IMR-90 (cell line): ENCODE measurements around the gene TTC39A. TPM values are rescaled to one million over a fixed set of nuclear protein-coding genes. Genes with fewer than 3 reads are reported as not detected.
A peak's percentile ranks its signal among the peaks of the same experiment; 100 is the strongest.

Source experiments
- ATAC-seq: fragments of 200-7000 bp; cut with Tn5 transposase; 2 replicates; pipeline ENCODE4 v1.9.1; 2020; ENCODE audit warnings: low read depth, mild to moderate bottlenecking, moderate library complexity
- BruUV-seq: library from RNA; stranded (reverse); fragments of 400-500 nt; replicated peaks from 2 replicates; lab custom pipeline; 2021; lab: Mats Ljungman, UMichigan
- CTCF ChIA-PET: fragments of 300-600 bp; formaldehyde crosslinking; extraction: SDS; loops from one replicate; lab custom pipeline; 2021; ENCODE audit warnings: antibody characterized with exemption; lab: Yijun Ruan, JAX
- POLR2A ChIA-PET: fragments of 300-600 bp; sonication (Branson Sonifier 250); formaldehyde crosslinking; loops from one replicate; lab custom pipeline; 2022; ENCODE audit warnings: antibody characterized with exemption; ENCODE audit not compliant: unreplicated experiment; lab: Charles Lee
- DNase-seq: peaks from one replicate; pipeline ENCODE4 v3.0.0; 2013
- H2AFZ ChIP-seq: replicated peaks from 2 replicates; pipeline ENCODE3; 2013; ENCODE audit warnings: low read length, mild to moderate bottlenecking; ENCODE audit not compliant: poor library complexity
- H2AK5ac ChIP-seq: 2 replicates; pipeline ENCODE4 v1.6.1; 2013; ENCODE audit warnings: low read depth, low read length, inconsistent platforms
- H2AK9ac ChIP-seq: replicated peaks from 2 replicates; pipeline ENCODE3; 2013; ENCODE audit warnings: mild to moderate bottlenecking, low read depth, low read length, moderate library complexity; ENCODE audit not compliant: poor library complexity
- H2BK120ac ChIP-seq: 2 replicates; pipeline ENCODE4 v1.6.1; 2013; ENCODE audit warnings: low read depth, low read length, inconsistent platforms
- H2BK15ac ChIP-seq: 3 replicates; pipeline ENCODE4 v1.6.1; 2013; ENCODE audit warnings: low read depth, low read length, inconsistent platforms
- H2BK20ac ChIP-seq: 2 replicates; pipeline ENCODE4 v1.6.1; 2013; ENCODE audit warnings: low read depth, mild to moderate bottlenecking, inconsistent platforms, low read length, moderate library complexity
- H2BK5ac ChIP-seq: 2 replicates; pipeline ENCODE4 v1.6.1; 2013; ENCODE audit warnings: mild to moderate bottlenecking, low read depth, low read length, inconsistent platforms; ENCODE audit not compliant: poor library complexity, severe bottlenecking
- H3K14ac ChIP-seq: replicated peaks from 2 replicates; pipeline ENCODE4 v1.6.1; 2013; ENCODE audit warnings: low read depth, low read length, inconsistent platforms
- H3K18ac ChIP-seq: 2 replicates; pipeline ENCODE4 v1.6.1; 2013; ENCODE audit warnings: low read depth, low read length, control low read depth
- H3K23ac ChIP-seq: 2 replicates; pipeline ENCODE4 v1.6.1; 2013; ENCODE audit warnings: low read depth, low read length, inconsistent platforms
- H3K27ac ChIP-seq: 2 replicates; pipeline ENCODE4 v1.5.1; 2013; ENCODE audit warnings: mild to moderate bottlenecking, control low read depth, low read length; ENCODE audit not compliant: insufficient read depth
- H3K27me3 ChIP-seq: 2 replicates; pipeline ENCODE4 v1.6.1; 2013; ENCODE audit warnings: low read length; ENCODE audit not compliant: control insufficient read depth, insufficient read depth
- H3K36me3 ChIP-seq: 2 replicates; pipeline ENCODE4 v1.6.1; 2013; ENCODE audit warnings: low read length, mixed read lengths; ENCODE audit not compliant: control insufficient read depth, insufficient read depth
- H3K4ac ChIP-seq: 2 replicates; pipeline ENCODE4 v1.6.1; 2013; ENCODE audit warnings: low read depth, low read length, inconsistent platforms
- H3K4me1 ChIP-seq: 2 replicates; pipeline ENCODE4 v1.6.1; 2013; ENCODE audit warnings: low read length, mixed read lengths; ENCODE audit not compliant: control insufficient read depth, insufficient read depth
- H3K4me2 ChIP-seq: 2 replicates; pipeline ENCODE4 v1.6.1; 2013; ENCODE audit warnings: low read depth, mild to moderate bottlenecking, control low read depth, low read length, moderate library complexity
- H3K4me3 ChIP-seq: 2 replicates; pipeline ENCODE4 v1.5.1; 2013; ENCODE audit warnings: low read depth, mild to moderate bottlenecking, control low read depth, low read length, moderate library complexity; ENCODE audit not compliant: insufficient read depth
- H3K56ac ChIP-seq: 2 replicates; pipeline ENCODE4 v1.6.1; 2013; ENCODE audit warnings: low read length, inconsistent platforms; ENCODE audit not compliant: insufficient read depth; ENCODE audit errors: extremely low read depth
- H3K79me1 ChIP-seq, 2 experiments: 2 replicates each; pipeline ENCODE4 v1.6.1; 2013; ENCODE audit warnings: low read length in 2 of 2, inconsistent platforms in 1 of 2, low read depth in 1 of 2
- H3K9ac ChIP-seq: 2 replicates; pipeline ENCODE4 v1.6.1; 2013; ENCODE audit warnings: low read depth, low read length, control low read depth
- H3K9me1 ChIP-seq: 2 replicates; pipeline ENCODE4 v1.6.1; 2013; ENCODE audit warnings: low read length, inconsistent platforms; ENCODE audit not compliant: insufficient read depth
- H3K9me3 ChIP-seq: 2 replicates; pipeline ENCODE4 v1.6.1; 2013; ENCODE audit warnings: low read length; ENCODE audit not compliant: control insufficient read depth, insufficient read depth
- H4K20me1 ChIP-seq: 2 replicates; pipeline ENCODE4 v1.6.1; 2013; ENCODE audit warnings: low read length, inconsistent platforms; ENCODE audit not compliant: insufficient read depth
- H4K5ac ChIP-seq: 2 replicates; pipeline ENCODE4 v1.6.1; 2013; ENCODE audit warnings: mild to moderate bottlenecking, low read depth, low read length, control low read depth
- H4K8ac ChIP-seq, 2 experiments: 2 replicates each; pipeline ENCODE4 v1.6.1; 2013; ENCODE audit warnings: low read depth in 2 of 2, low read length in 2 of 2, control low read depth in 1 of 2, inconsistent platforms in 1 of 2
- H4K91ac ChIP-seq: 2 replicates; pipeline ENCODE4 v1.6.1; 2013; ENCODE audit warnings: low read depth, low read length, inconsistent platforms; ENCODE audit not compliant: insufficient read depth
- BHLHE40 ChIP-seq: fragments of 150-350 bp; IDR thresholded peaks from 2 replicates; pipeline ENCODE4 v1.6.1; 2016; ENCODE audit warnings: mild to moderate bottlenecking, low read depth, low read length
- CEBPB ChIP-seq: IDR thresholded peaks from 2 replicates; pipeline ENCODE4 v1.6.1; 2012; ENCODE audit warnings: low read depth, low read length, improper control_type of control experiment
- CHD1 ChIP-seq: IDR thresholded peaks from 2 replicates; pipeline ENCODE4 v1.6.1; 2012; ENCODE audit warnings: low read depth, low read length, improper control_type of control experiment
- CTCF ChIP-seq: conservative IDR thresholded peaks from 2 replicates; pipeline ENCODE4 v1.5.1; 2012; ENCODE audit warnings: mild to moderate bottlenecking, low read depth, low read length, improper control_type of control experiment
- MAFK ChIP-seq: IDR thresholded peaks from 2 replicates; pipeline ENCODE4 v1.6.1; 2012; ENCODE audit warnings: low read depth, low read length, improper control_type of control experiment
- MAZ ChIP-seq: IDR thresholded peaks from 2 replicates; pipeline ENCODE4 v1.6.1; 2012; ENCODE audit warnings: low read depth, mild to moderate bottlenecking, low read length, improper control_type of control experiment, moderate library complexity, borderline replicate concordance
- MXI1 ChIP-seq: IDR thresholded peaks from 2 replicates; pipeline ENCODE4 v1.6.1; 2012; ENCODE audit warnings: low read depth, mild to moderate bottlenecking, low read length, moderate library complexity, borderline replicate concordance
- NFE2L2 ChIP-seq: fragments of 150-350 bp; IDR thresholded peaks from 2 replicates; pipeline ENCODE4 v1.6.1; 2016; ENCODE audit warnings: low read depth, mild to moderate bottlenecking, low read length
- POLR2A ChIP-seq: IDR thresholded peaks from 2 replicates; pipeline ENCODE4 v1.6.1; 2012; ENCODE audit warnings: mild to moderate bottlenecking, low read depth, low read length
- RAD21 ChIP-seq: IDR thresholded peaks from 2 replicates; pipeline ENCODE4 v1.6.1; 2012; ENCODE audit warnings: low read length, improper control_type of control experiment
- RCOR1 ChIP-seq: IDR thresholded peaks from 2 replicates; pipeline ENCODE4 v1.6.1; 2012; ENCODE audit warnings: mild to moderate bottlenecking, low read length, improper control_type of control experiment; ENCODE audit not compliant: insufficient replicate concordance
- USF2 ChIP-seq: fragments of 150-350 bp; IDR thresholded peaks from 2 replicates; pipeline ENCODE4 v1.6.1; 2017; ENCODE audit warnings: mild to moderate bottlenecking, antibody characterized with exemption, low read length, low read depth
- WGBS, 2 experiments: methylation state at CpG; one replicate each; pipeline versions ENCODE4 v1.1.5 to v1.1.7; 2013; ENCODE audit warnings: missing lambda C conversion rate in 2 of 2; ENCODE audit not compliant: insufficient read length in 1 of 2; ENCODE audit errors: extremely low coverage in 2 of 2; 5-methylcytosine and 5-hydroxymethylcytosine counted together
- dilution Hi-C: fragments of 300-500 bp; cut with HindIII; formaldehyde crosslinking; loops from one replicate; pipeline ENCODE4 v1.14.3; 2018; ENCODE audit warnings: low sequenced_read_pairs; ENCODE audit not compliant: unreplicated experiment
- in situ Hi-C: fragments of 300-500 bp; cut with MboI; formaldehyde crosslinking; loops from 3 replicates; pipeline ENCODE4 v1.14.3; 2019; ENCODE audit warnings: low sequenced_read_pairs, inconsistent platforms, mixed read lengths
- intact Hi-C: fragments of 100-400 bp; cut with micrococcal nuclease; formaldehyde crosslinking; loops from 2 replicates; pipeline ENCODE4 v1.10.0; 2022
- polyA plus RNA-seq, 3 experiments: library from polyadenylated mRNA; depleted of rRNA; stranded (reverse); fragments of >200 nt; gene quantifications; 2 replicates each; pipeline ENCODE4 v1.2.3, GENCODE V29; 2012; ENCODE audit warnings: low replicate concordance in 1 of 3
- total RNA-seq: library from RNA; depleted of rRNA; stranded (reverse); fragments of >200 nt; gene quantifications from 2 replicates; pipeline ENCODE4 v1.2.3, GENCODE V29; 2012

The TTC39A gene
- total and polyA plus RNA-seq, 2 of the 4 experiments (the other 2 are of a cell fraction) = 0.62 to 0.72 TPM

GRCh38 chr1:51297401-51298321 is 32.7 kb downstream of the TTC39A start:
- TF ChIP-seq RAD21 = no peak
- no peak for TF ChIP-seq USF2
- no peak for TF ChIP-seq NFE2L2
- no peak for TF ChIP-seq CEBPB
- TF ChIP-seq MAFK = no peak
- no peak for TF ChIP-seq RCOR1
- no peak for TF ChIP-seq BHLHE40
- no peak for TF ChIP-seq MXI1
- TF ChIP-seq POLR2A = no peak
- TF ChIP-seq CTCF = no peak
- no peak for TF ChIP-seq CHD1
- TF ChIP-seq MAZ = no peak
- no peak overlapping the region for H3K56ac ChIP-seq
- WGBS, 2 experiments = 75% methylated on average over 9 of the region's 25 CpGs; no CpG with 5 or more reads in 1 of the 2 experiments
- H3K23ac ChIP-seq = no peak overlapping the region
- no peak overlapping the region for H3K4ac ChIP-seq
- POLR2A ChIA-PET = interaction anchor here (0.6 kb wide), 1 partner anchor 23 kb away, joined by 3 read pairs; no protein-coding TSS in a partner anchor
- no peak overlapping the region for H3K9ac ChIP-seq
- no peaks in the 10 kb centered on the region for H3K9me3 ChIP-seq
- no peak overlapping the region for H3K4me2 ChIP-seq
- BruUV-seq = no TSS peak
- no peak for ATAC-seq
- peak overlapping the region; percentile 81 for H2AK9ac ChIP-seq
- H4K8ac ChIP-seq = peak overlapping the region; percentile 81 to 96
- H2BK20ac ChIP-seq = no peak overlapping the region
- no peak overlapping the region for H3K4me3 ChIP-seq
- no peak overlapping the region; the same call in 1 of the 2 replicates for H4K5ac ChIP-seq
- H2AFZ ChIP-seq = peak overlapping the region; percentile 39
- DNase-seq = no peak
- intact Hi-C loops = loop anchor here (1.0 to 10.0 kb wide), 3 partner anchors 105 to 370 kb away; partner anchors contain the start of gene CDKN2C
- CTCF ChIA-PET = interaction anchor here (0.6 to 1.8 kb wide), 6 partner anchors 9 to 548 kb away, joined by 3 to 11 read pairs (median 3); partner anchors contain the start of gene RNF11
- no peaks in the 10 kb centered on the region for H3K27me3 ChIP-seq
- no peak overlapping the region for H4K91ac ChIP-seq
- H2BK5ac ChIP-seq = no peak overlapping the region
- no peak overlapping the region for H3K27ac ChIP-seq
- H4K20me1 ChIP-seq = no peaks in the 10 kb centered on the region
- dilution Hi-C loops = no loop called here
- H3K36me3 ChIP-seq = no peaks in the 10 kb centered on the region
- no peak overlapping the region; the same call in 1 of the 2 replicates for H2AK5ac ChIP-seq
- H3K18ac ChIP-seq = no peak overlapping the region
- no peak overlapping the region for H3K14ac ChIP-seq
- H2BK15ac ChIP-seq = no peak overlapping the region
- no peaks in the 10 kb centered on the region for H3K4me1 ChIP-seq
- no peak overlapping the region for H2BK120ac ChIP-seq
- in situ Hi-C loops = loop anchor here (10.0 kb wide), 1 partner anchor 373 kb away; no protein-coding TSS in a partner anchor
- H3K9me1 ChIP-seq = peaks cover 9% of the 10 kb centered on the region; the same call in 1 of the 2 replicates
- no peaks in the 10 kb centered on the region for H3K79me1 ChIP-seq
